HepG2 (cell line): ENCODE data around the gene EMID1. TPM values are rescaled to one million over a fixed set of nuclear protein-coding genes. Genes with fewer than 3 reads are reported as not detected.

ENCODE experiments used
- ATF7 ChIP-seq, 2 experiments: fragments of 450-650 bp in 1 of 2; sonication (generic) in 1 of 2; formaldehyde crosslinking in 1 of 2; IDR thresholded peaks; 2 replicates each; pipeline versions ENCODE4 v1.4.0 to v1.6.1; 2016 to 2020; ENCODE audit warnings: antibody characterized with exemption in 1 of 2, mild to moderate bottlenecking in 1 of 2, missing genetic modification reagents in 1 of 2
- FOXK1 ChIP-seq: sonication (generic); formaldehyde crosslinking; IDR thresholded peaks from 2 replicates; pipeline ENCODE4 v1.4.0; 2020; ENCODE audit warnings: low read depth, missing genetic modification reagents, borderline replicate concordance
- JUNB ChIP-seq: sonication (generic); formaldehyde crosslinking; IDR thresholded peaks from 2 replicates; pipeline ENCODE4 v1.8.0; 2022; ENCODE audit warnings: missing genetic modification reagents, mild to moderate bottlenecking, borderline replicate concordance
- PAF1 ChIP-seq: IDR thresholded peaks from 2 replicates; pipeline ENCODE4 v1.6.1; 2016; ENCODE audit warnings: missing genetic modification reagents, missing compliant biosample characterization
- PLSCR1 ChIP-seq: sonication (generic); formaldehyde crosslinking; IDR thresholded peaks from 2 replicates; pipeline ENCODE4 v1.5.0; 2020; ENCODE audit warnings: missing genetic modification reagents, mild to moderate bottlenecking, borderline replicate concordance
- RCOR2 ChIP-seq: IDR thresholded peaks from 2 replicates; pipeline ENCODE4 v1.6.1; 2016; ENCODE audit warnings: missing biosample characterization, missing genetic modification reagents
- RXRB ChIP-seq: IDR thresholded peaks from 2 replicates; pipeline ENCODE4 v1.6.1; 2016; ENCODE audit warnings: borderline replicate concordance, missing genetic modification reagents, missing compliant biosample characterization
- SNAPC5 ChIP-seq: sonication (generic); formaldehyde crosslinking; IDR thresholded peaks from 2 replicates; pipeline ENCODE4 v1.8.1; 2023; ENCODE audit warnings: mild to moderate bottlenecking, missing genetic modification reagents, borderline replicate concordance
- SOX5 ChIP-seq: IDR thresholded peaks from 2 replicates; pipeline ENCODE4 v1.6.1; 2016; ENCODE audit warnings: borderline replicate concordance
- STAG1 ChIP-seq: sonication (generic); formaldehyde crosslinking; IDR thresholded peaks from 2 replicates; pipeline ENCODE4 v1.4.0; 2020; ENCODE audit warnings: missing genetic modification reagents
- TBL1XR1 ChIP-seq: fragments of 150-350 bp; IDR thresholded peaks from 2 replicates; pipeline ENCODE4 v1.6.1; 2014; ENCODE audit warnings: borderline replicate concordance, low read length; ENCODE audit not compliant: partially characterized antibody
- ZFY ChIP-seq: sonication (generic); formaldehyde crosslinking; IDR thresholded peaks from 2 replicates; pipeline ENCODE4 v1.4.0; 2020; ENCODE audit warnings: missing genetic modification reagents
- ZNF136 ChIP-seq: sonication (generic); formaldehyde crosslinking; IDR thresholded peaks from 2 replicates; pipeline ENCODE4 v1.8.1; 2022; ENCODE audit warnings: low read depth, mild to moderate bottlenecking, moderate library complexity, missing genetic modification reagents
- ZNF296 ChIP-seq: sonication (generic); formaldehyde crosslinking; conservative IDR thresholded peaks from 2 replicates; pipeline ENCODE4 v1.5.0; 2020; ENCODE audit warnings: mild to moderate bottlenecking, missing genetic modification reagents
- ZNF569 ChIP-seq: sonication (generic); formaldehyde crosslinking; IDR thresholded peaks from 2 replicates; pipeline ENCODE4 v1.5.0; 2020; ENCODE audit warnings: mild to moderate bottlenecking, missing genetic modification reagents, moderate library complexity, borderline replicate concordance
- ZNF788 ChIP-seq: sonication (generic); formaldehyde crosslinking; IDR thresholded peaks from 2 replicates; pipeline ENCODE4 v1.5.0; 2020; ENCODE audit warnings: mild to moderate bottlenecking, missing genetic modification reagents, borderline replicate concordance
- polyA plus RNA-seq, 8 experiments: library from polyadenylated mRNA; depleted of rRNA in 3 of 8; stranded (reverse) in 7 of 8; unstranded in 1 of 8; fragments of >200 nt; fragmentation: Illumina TruSeq in 4 of 8; extraction: Trizol in 4 of 8; gene quantifications; 2 replicates each; pipeline versions ENCODE4 v1.2.1 to v1.2.3, GENCODE V29; 2011 to 2016; ENCODE audit warnings: low read depth in 4 of 8, missing spikeins in 1 of 8, mixed read lengths in 1 of 8; ENCODE audit not compliant: insufficient read depth in 1 of 8
- total RNA-seq, 5 experiments: library from RNA; depleted of rRNA; stranded (reverse); fragments of >200 nt; fragmentation: Illumina TruSeq; extraction: Trizol; gene quantifications; 2 replicates each; pipeline ENCODE4 v1.2.3, GENCODE V29; 2016; ENCODE audit warnings: low read depth in 1 of 5
- TF ChIP-seq, protein P1 (sequence below): sonication (generic); formaldehyde crosslinking; conservative IDR thresholded peaks from 2 replicates; pipeline ENCODE4 v1.4.0; 2020; ENCODE audit warnings: missing genetic modification reagents
- TF ChIP-seq, protein P2 (sequence below): sonication (generic); formaldehyde crosslinking; IDR thresholded peaks from 2 replicates; pipeline ENCODE4 v1.8.0; 2022; ENCODE audit warnings: mild to moderate bottlenecking, missing genetic modification reagents
- TF ChIP-seq, protein P3 (sequence below): fragments of 450-650 bp; IDR thresholded peaks from 2 replicates; pipeline ENCODE4 v1.6.1; 2017

Gene EMID1
- total and polyA plus RNA-seq, 2 of the 13 experiments (the other 11 are each of a cell fraction or from before 2014, with no cell fraction given), result 0.45 to 0.82 TPM

DNA sequence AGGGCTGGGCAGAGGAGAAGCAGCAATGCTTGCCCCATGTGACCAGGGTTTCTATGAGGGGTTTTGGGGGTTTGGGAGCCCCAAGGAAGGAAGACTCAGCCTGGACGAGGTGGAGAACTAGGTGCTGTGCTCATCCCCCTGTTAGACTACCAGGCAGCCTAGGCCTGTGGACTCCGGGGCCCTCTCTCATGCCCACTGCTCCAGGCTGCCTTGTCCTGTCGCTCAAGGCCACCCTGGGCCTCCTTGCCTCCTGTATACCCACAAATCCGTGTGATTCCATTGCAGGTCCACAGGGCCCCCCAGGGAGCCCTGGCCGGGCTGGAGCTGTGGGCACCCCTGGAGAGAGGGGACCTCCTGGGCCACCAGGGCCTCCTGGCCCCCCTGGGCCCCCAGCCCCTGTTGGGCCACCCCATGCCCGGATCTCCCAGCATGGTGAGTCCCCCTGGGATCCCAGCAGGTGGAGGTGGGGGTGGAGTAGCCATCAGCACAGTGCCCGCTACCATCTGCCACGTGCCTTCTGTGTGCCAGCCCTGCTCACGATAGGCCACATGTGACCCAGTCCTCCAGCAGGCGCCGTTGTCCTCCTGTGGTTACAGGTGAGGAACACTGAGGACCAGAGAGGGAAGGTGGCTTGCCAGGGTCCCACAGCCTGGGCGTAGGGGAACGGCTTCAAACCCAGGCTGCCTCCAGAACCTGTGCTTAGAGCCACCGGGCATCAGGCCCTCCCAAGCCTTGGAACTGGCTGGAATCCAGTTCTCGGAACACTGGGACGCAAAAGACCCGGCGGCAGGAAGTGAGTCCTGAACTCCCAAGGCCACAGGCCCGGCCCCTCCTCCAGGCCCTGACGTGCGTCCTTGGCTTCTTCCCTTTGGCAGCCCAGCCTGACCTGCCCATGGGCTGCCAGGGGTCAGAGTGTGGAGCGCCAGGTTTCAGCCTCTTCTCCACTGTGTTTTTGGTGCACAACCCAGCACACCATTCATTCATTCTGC is 26.6 kb downstream of the EMID1 start (continued):
- TF ChIP-seq PLSCR1 (CRISPR knock-in tag), result no peak
- TF ChIP-seq RCOR2 (CRISPR knock-in tag), result 0 out of 2 replicates have a peak, but pooled peaks have one; percentile 21
- TF ChIP-seq, protein P1, sequence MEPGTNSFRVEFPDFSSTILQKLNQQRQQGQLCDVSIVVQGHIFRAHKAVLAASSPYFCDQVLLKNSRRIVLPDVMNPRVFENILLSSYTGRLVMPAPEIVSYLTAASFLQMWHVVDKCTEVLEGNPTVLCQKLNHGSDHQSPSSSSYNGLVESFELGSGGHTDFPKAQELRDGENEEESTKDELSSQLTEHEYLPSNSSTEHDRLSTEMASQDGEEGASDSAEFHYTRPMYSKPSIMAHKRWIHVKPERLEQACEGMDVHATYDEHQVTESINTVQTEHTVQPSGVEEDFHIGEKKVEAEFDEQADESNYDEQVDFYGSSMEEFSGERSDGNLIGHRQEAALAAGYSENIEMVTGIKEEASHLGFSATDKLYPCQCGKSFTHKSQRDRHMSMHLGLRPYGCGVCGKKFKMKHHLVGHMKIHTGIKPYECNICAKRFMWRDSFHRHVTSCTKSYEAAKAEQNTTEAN (CRISPR knock-in tag), result 0 out of 2 replicates have a peak, but pooled peaks have one; percentile 29
- TF ChIP-seq SNAPC5 (CRISPR knock-in tag), result no peak
- no peak for TF ChIP-seq JUNB (CRISPR knock-in tag)
- TF ChIP-seq, protein P2, sequence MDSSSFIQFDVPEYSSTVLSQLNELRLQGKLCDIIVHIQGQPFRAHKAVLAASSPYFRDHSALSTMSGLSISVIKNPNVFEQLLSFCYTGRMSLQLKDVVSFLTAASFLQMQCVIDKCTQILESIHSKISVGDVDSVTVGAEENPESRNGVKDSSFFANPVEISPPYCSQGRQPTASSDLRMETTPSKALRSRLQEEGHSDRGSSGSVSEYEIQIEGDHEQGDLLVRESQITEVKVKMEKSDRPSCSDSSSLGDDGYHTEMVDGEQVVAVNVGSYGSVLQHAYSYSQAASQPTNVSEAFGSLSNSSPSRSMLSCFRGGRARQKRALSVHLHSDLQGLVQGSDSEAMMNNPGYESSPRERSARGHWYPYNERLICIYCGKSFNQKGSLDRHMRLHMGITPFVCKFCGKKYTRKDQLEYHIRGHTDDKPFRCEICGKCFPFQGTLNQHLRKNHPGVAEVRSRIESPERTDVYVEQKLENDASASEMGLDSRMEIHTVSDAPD (CRISPR knock-in tag), result no peak
- no peak for TF ChIP-seq STAG1 (CRISPR knock-in tag)
- no peak for TF ChIP-seq ZNF296 (CRISPR knock-in tag)
- TF ChIP-seq ZNF788 (CRISPR knock-in tag), result peak; percentile 37; the same call in 1 of the 2 replicates
- peak; percentile 76 for TF ChIP-seq ZFY (CRISPR knock-in tag)
- peak; percentile 57; the same call in 1 of the 2 replicates for TF ChIP-seq RXRB (CRISPR knock-in tag)
- no peak for TF ChIP-seq PAF1 (CRISPR knock-in tag)
- TF ChIP-seq TBL1XR1, result no peak
- TF ChIP-seq, protein P3, sequence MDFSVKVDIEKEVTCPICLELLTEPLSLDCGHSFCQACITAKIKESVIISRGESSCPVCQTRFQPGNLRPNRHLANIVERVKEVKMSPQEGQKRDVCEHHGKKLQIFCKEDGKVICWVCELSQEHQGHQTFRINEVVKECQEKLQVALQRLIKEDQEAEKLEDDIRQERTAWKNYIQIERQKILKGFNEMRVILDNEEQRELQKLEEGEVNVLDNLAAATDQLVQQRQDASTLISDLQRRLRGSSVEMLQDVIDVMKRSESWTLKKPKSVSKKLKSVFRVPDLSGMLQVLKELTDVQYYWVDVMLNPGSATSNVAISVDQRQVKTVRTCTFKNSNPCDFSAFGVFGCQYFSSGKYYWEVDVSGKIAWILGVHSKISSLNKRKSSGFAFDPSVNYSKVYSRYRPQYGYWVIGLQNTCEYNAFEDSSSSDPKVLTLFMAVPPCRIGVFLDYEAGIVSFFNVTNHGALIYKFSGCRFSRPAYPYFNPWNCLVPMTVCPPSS, result no peak
- TF ChIP-seq FOXK1 (CRISPR knock-in tag), result no peak
- TF ChIP-seq SOX5 (CRISPR knock-in tag), result peak; percentile 32; the same call in 1 of the 2 replicates
- no peak for TF ChIP-seq ZNF569 (CRISPR knock-in tag)
- TF ChIP-seq ATF7 (IDR thresholded peaks at IDR 0.05), result no peak
- TF ChIP-seq ATF7 (CRISPR knock-in tag; IDR thresholded peaks at IDR 0.05), result no peak
- no peak for TF ChIP-seq ZNF136 (CRISPR knock-in tag)
